Astrocyte of the cerebellum (primary cell): ENCODE measurements around the gene CARM1.
A peak's percentile ranks its signal among the peaks of the same experiment; 100 is the strongest.

Experiments used
- DNase-seq: peaks from one replicate; pipeline ENCODE4 v3.0.0-alpha.2; 2011; ENCODE audit warnings: low read depth
- H3K4me3 ChIP-seq: 2 replicates; pipeline ENCODE4 v1.5.1; 2011; ENCODE audit warnings: mild to moderate bottlenecking, low read depth, low read length, moderate library complexity
- CTCF ChIP-seq: IDR thresholded peaks from 2 replicates; pipeline ENCODE4 v1.5.1; 2012; ENCODE audit warnings: low read length, low read depth, moderate library complexity, mild to moderate bottlenecking; ENCODE audit errors: missing control alignments
- in situ Hi-C: cut with HindIII; loops from 2 replicates; pipeline ENCODE4 v1.10.0; 2017; ENCODE audit warnings: low sequenced_read_pairs

Gene CARM1

GRCh38 chr19:10830370-10830769 is 41.0 kb upstream of the CARM1 start:
- no peak for TF ChIP-seq CTCF
- H3K4me3 ChIP-seq = no peak overlapping the region
- in situ Hi-C loops = no loop called here
- no peak for DNase-seq

- in situ Hi-C loops = no loop called here
- no peak for TF ChIP-seq CTCF
- no peak for DNase-seq
- no peak overlapping the region for H3K4me3 ChIP-seq
These were observed 40.2 kb upstream of the CARM1 start for GRCh38 chr19:10830931-10831779.

- in situ Hi-C loops = no loop called here
- TF ChIP-seq CTCF = no peak
- no peak for DNase-seq
- no peak overlapping the region for H3K4me3 ChIP-seq
These were observed 39.1 kb upstream of the CARM1 start for GRCh38 chr19:10831987-10832938.

- TF ChIP-seq CTCF = no peak
- in situ Hi-C loops = no loop called here
- no peak for DNase-seq
- no peak overlapping the region for H3K4me3 ChIP-seq
These were observed 38.4 kb upstream of the CARM1 start for GRCh38 chr19:10832939-10833296.

GRCh38 chr19:10835089-10835753 is 36.1 kb upstream of the CARM1 start:
- no peak for TF ChIP-seq CTCF
- H3K4me3 ChIP-seq = peak overlapping the region; percentile 67
- no peak for DNase-seq
- in situ Hi-C loops = no loop called here
